ENCODE measurements around the gene TWNK. TPM values are rescaled to one million over a fixed set of nuclear protein-coding genes. Genes with fewer than 3 reads are reported as not detected.

The TWNK gene
- total and polyA plus RNA-seq, 8 donors, result 2.3 to 30.8 (median 4.8) TPM; not detected in 1

- Histone ChIP-seq H3K36me3 (peaks cover 36 to 52% (median 51%) of the 10 kb centered on the region in 4 donors), H3K4me3 (no peak overlapping the region), H3K27me3 (no peaks in the 10 kb centered on the region), H3K27ac (peak overlapping the region in 2 of 5 donors; percentile 46 to 68), H3K4me1 (peaks cover 27 to 64% (median 54%) of the 10 kb centered on the region in 4 donors), H3K9me3 (no peaks in the 10 kb centered on the region)
- 89 to 96% (median 93%) methylated on average over 4 of the region's 4 CpGs for WGBS, 5 donors
- no peak for DNase-seq
- no peak for TF ChIP-seq POLR2A (IDR thresholded peaks at IDR 0.05)
- TF ChIP-seq POLR2AphosphoS5 (IDR thresholded peaks at IDR 0.05), result no peak
- no peak for TF ChIP-seq EP300 (IDR thresholded peaks at IDR 0.05)
- no peak for TF ChIP-seq CTCF (IDR thresholded peaks at IDR 0.05)
- intact Hi-C loops (cut with DNase I; ENCODE audit: low total_unique reads), result no loop called here
These were observed 18.7 kb downstream of the TWNK start for GRCh38 chr10:101005869-101006567.

- 75 to 84% (median 81%) methylated on average over 12 to 33 of the region's 33 CpGs for WGBS, 5 donors
- intact Hi-C loops (cut with DNase I; ENCODE audit: low total_unique reads), result no loop called here
- Histone ChIP-seq H3K27me3 (no peaks in the 10 kb centered on the region), H3K36me3 (peaks cover 36 to 52% (median 51%) of the 10 kb centered on the region in 4 donors), H3K4me3 (no peak overlapping the region), H3K9me3 (no peaks in the 10 kb centered on the region), H3K4me1 (peaks cover 21 to 63% (median 53%) of the 10 kb centered on the region in 4 donors), H3K27ac (peak overlapping the region in 4 of 5 donors; percentile 16 to 68 (median 52))
- TF ChIP-seq POLR2AphosphoS5 (IDR thresholded peaks at IDR 0.05), result no peak
- no peak for TF ChIP-seq POLR2A (IDR thresholded peaks at IDR 0.05)
- no peak for TF ChIP-seq EP300 (IDR thresholded peaks at IDR 0.05)
- no peak for TF ChIP-seq CTCF (IDR thresholded peaks at IDR 0.05)
- peak in 1 of 2 donors; percentile 64 for DNase-seq
These were observed 19.3 kb downstream of the TWNK start for GRCh38 chr10:101006593-101007098.

GRCh38 chr10:101007099-101007711 lies 19.9 kb downstream of the TWNK start:
- 44 to 67% (median 63%) methylated on average over 9 to 11 of the region's 11 CpGs for WGBS, 5 donors
- TF ChIP-seq POLR2AphosphoS5 (IDR thresholded peaks at IDR 0.05), result no peak
- no peak for TF ChIP-seq POLR2A (IDR thresholded peaks at IDR 0.05)
- no peak for TF ChIP-seq EP300 (IDR thresholded peaks at IDR 0.05)
- no peak for TF ChIP-seq CTCF (IDR thresholded peaks at IDR 0.05)
- H3K4me1 ChIP-seq, result peaks cover 21 to 63% (median 53%) of the 10 kb centered on the region in 4 donors
- H3K9me3 ChIP-seq, result no peaks in the 10 kb centered on the region
- H3K27ac ChIP-seq, result peak overlapping the region; percentile 16 to 68 (median 46)
- intact Hi-C loops (cut with DNase I; ENCODE audit: low total_unique reads), result no loop called here
- peaks cover 36 to 52% (median 51%) of the 10 kb centered on the region in 4 donors for H3K36me3 ChIP-seq
- no peaks in the 10 kb centered on the region for H3K27me3 ChIP-seq
- H3K4me3 ChIP-seq, result no peak overlapping the region
- DNase-seq, result peak in 1 of 2 donors; percentile 64

GRCh38 chr10:101007915-101008822 lies 20.8 kb downstream of the TWNK start:
- Histone ChIP-seq H3K4me1 (peaks cover 27 to 63% (median 55%) of the 10 kb centered on the region in 4 donors), H3K36me3 (peaks cover 35 to 43% (median 43%) of the 10 kb centered on the region in 4 donors), H3K27ac (peak overlapping the region in 4 of 5 donors; percentile 20 to 68 (median 46)), H3K27me3 (no peaks in the 10 kb centered on the region), H3K4me3 (no peak overlapping the region), H3K9me3 (no peaks in the 10 kb centered on the region)
- no peak for TF ChIP-seq CTCF (IDR thresholded peaks at IDR 0.05)
- TF ChIP-seq EP300 (IDR thresholded peaks at IDR 0.05), result no peak
- no peak for TF ChIP-seq POLR2AphosphoS5 (IDR thresholded peaks at IDR 0.05)
- no peak for TF ChIP-seq POLR2A (IDR thresholded peaks at IDR 0.05)
- no peak for DNase-seq
- WGBS, 5 donors, result 47 to 64% (median 56%) methylated on average over 8 to 13 of the region's 13 CpGs
- intact Hi-C loops (cut with DNase I; ENCODE audit: low total_unique reads), result no loop called here

All from stomach (tissue), 9 donors.